ENCODE measurements around the gene CCDC69. TPM values are rescaled to one million over a fixed set of nuclear protein-coding genes. Genes with fewer than 3 reads are reported as not detected.

CCDC69 gene
- total and polyA plus RNA-seq, 4 donors = 9.8 to 70.7 (median 44.5) TPM

GRCh38 chr5:151153766-151154272 lies 70.1 kb downstream of the CCDC69 start:
- H3K36me3 ChIP-seq (ENCODE audit: control insufficient read depth in 1 of 2, insufficient read depth in 2 of 2, low read length in 1 of 2) = no peaks in the 10 kb centered on the region
- H3K27me3 ChIP-seq (ENCODE audit: control insufficient read depth in 1 of 2, insufficient read depth in 2 of 2, low read length in 1 of 2) = no peaks in the 10 kb centered on the region
- H3K4me1 ChIP-seq (ENCODE audit: control insufficient read depth in 1 of 2, insufficient read depth in 2 of 2, low read length in 2 of 2) = peaks cover 3 to 4% of the 10 kb centered on the region in 2 donors
- DNase-seq (no peak), ATAC-seq (ENCODE audit: low FRiP score) (no peak)
- no peak overlapping the region for H3K4me3 ChIP-seq (ENCODE audit: low read length in 2 of 2)
- intact Hi-C loops (cut with DNase I) = no loop called here
- no peaks in the 10 kb centered on the region for H3K9me3 ChIP-seq (ENCODE audit: control insufficient read depth, low read length)
- no peak overlapping the region for H3K27ac ChIP-seq (ENCODE audit: low read depth in 1 of 2, low read length in 2 of 2)
- WGBS, 2 donors = 86% methylated on average over 3 of the region's 3 CpGs

GRCh38 chr5:151153300-151153699 lies 70.6 kb downstream of the CCDC69 start:
- H3K27ac ChIP-seq (ENCODE audit: low read depth in 1 of 2, low read length in 2 of 2) = no peak overlapping the region
- H3K4me1 ChIP-seq (ENCODE audit: control insufficient read depth in 1 of 2, insufficient read depth in 2 of 2, low read length in 2 of 2) = peaks cover 3 to 4% of the 10 kb centered on the region in 2 donors
- WGBS, 2 donors = 88 to 91% methylated on average over 3 of the region's 3 CpGs
- no peaks in the 10 kb centered on the region for H3K9me3 ChIP-seq (ENCODE audit: control insufficient read depth, low read length)
- H3K36me3 ChIP-seq (ENCODE audit: control insufficient read depth in 1 of 2, insufficient read depth in 2 of 2, low read length in 1 of 2) = no peaks in the 10 kb centered on the region
- no peak overlapping the region for H3K4me3 ChIP-seq (ENCODE audit: low read length in 2 of 2)
- ATAC-seq (ENCODE audit: low FRiP score) (no peak), DNase-seq (no peak)
- intact Hi-C loops (cut with DNase I) = no loop called here
- H3K27me3 ChIP-seq (ENCODE audit: control insufficient read depth in 1 of 2, insufficient read depth in 2 of 2, low read length in 1 of 2) = no peaks in the 10 kb centered on the region

- ATAC-seq (ENCODE audit: low FRiP score) (no peak), DNase-seq (peak in 1 of 2 donors; percentile 82)
- Histone ChIP-seq H3K36me3 (ENCODE audit: control insufficient read depth in 1 of 2, insufficient read depth in 2 of 2, low read length in 1 of 2) (no peaks in the 10 kb centered on the region), H3K4me1 (ENCODE audit: control insufficient read depth in 1 of 2, insufficient read depth in 2 of 2, low read length in 2 of 2) (peaks cover 3 to 4% of the 10 kb centered on the region in 2 donors), H3K4me3 (ENCODE audit: low read length in 2 of 2) (no peak overlapping the region), H3K9me3 (ENCODE audit: control insufficient read depth, low read length) (no peaks in the 10 kb centered on the region), H3K27ac (ENCODE audit: low read depth in 1 of 2, low read length in 2 of 2) (peak overlapping the region in 1 of 2 donors; percentile 64), H3K27me3 (ENCODE audit: control insufficient read depth in 1 of 2, insufficient read depth in 2 of 2, low read length in 1 of 2) (no peaks in the 10 kb centered on the region)
- intact Hi-C loops (cut with DNase I) = no loop called here
- WGBS, 2 donors = 44 to 46% methylated on average over 5 of the region's 5 CpGs
Measured at GRCh38 chr5:151151793-151152192, 72.1 kb downstream of the CCDC69 start.

GRCh38 chr5:151151263-151151660 lies 72.6 kb downstream of the CCDC69 start:
- ATAC-seq (ENCODE audit: low FRiP score) = no peak
- Histone ChIP-seq H3K27me3 (ENCODE audit: control insufficient read depth in 1 of 2, insufficient read depth in 2 of 2, low read length in 1 of 2) (no peaks in the 10 kb centered on the region), H3K27ac (ENCODE audit: low read depth in 1 of 2, low read length in 2 of 2) (peak overlapping the region in 1 of 2 donors; percentile 64), H3K36me3 (ENCODE audit: control insufficient read depth in 1 of 2, insufficient read depth in 2 of 2, low read length in 1 of 2) (no peaks in the 10 kb centered on the region), H3K4me3 (ENCODE audit: low read length in 2 of 2) (no peak overlapping the region), H3K4me1 (ENCODE audit: control insufficient read depth in 1 of 2, insufficient read depth in 2 of 2, low read length in 2 of 2) (peaks cover 3 to 4% of the 10 kb centered on the region in 2 donors), H3K9me3 (ENCODE audit: control insufficient read depth, low read length) (no peaks in the 10 kb centered on the region)
- intact Hi-C loops (cut with DNase I) = no loop called here
- 1 to 2% methylated on average over 2 of the region's 2 CpGs for whole genome bisulfite sequencing, 2 donors
- DNase-seq = no peak

- Histone ChIP-seq H3K4me1 (ENCODE audit: control insufficient read depth in 1 of 2, insufficient read depth in 2 of 2, low read length in 2 of 2) (peaks cover 3 to 4% of the 10 kb centered on the region in 2 donors), H3K4me3 (ENCODE audit: low read length in 2 of 2) (no peak overlapping the region)
- DNase-seq = peak in 1 of 2 donors; percentile 67
Measured at GRCh38 chr5:151150471-151151262, 73.2 kb downstream of the CCDC69 start.

GRCh38 chr5:151148583-151148982 lies 75.3 kb downstream of the CCDC69 start:
- no peaks in the 10 kb centered on the region for H3K9me3 ChIP-seq (ENCODE audit: control insufficient read depth, low read length)
- H3K4me1 ChIP-seq (ENCODE audit: control insufficient read depth in 1 of 2, insufficient read depth in 2 of 2, low read length in 2 of 2) = peaks cover 0 to 3% of the 10 kb centered on the region in 2 donors
- no peaks in the 10 kb centered on the region for H3K36me3 ChIP-seq (ENCODE audit: control insufficient read depth in 1 of 2, insufficient read depth in 2 of 2, low read length in 1 of 2)
- ATAC-seq (ENCODE audit: low FRiP score) (no peak), DNase-seq (no peak)
- 74 to 83% methylated on average over 7 of the region's 7 CpGs for WGBS, 2 donors
- H3K4me3 ChIP-seq (ENCODE audit: low read length in 2 of 2) = no peak overlapping the region
- H3K27me3 ChIP-seq (ENCODE audit: control insufficient read depth in 1 of 2, insufficient read depth in 2 of 2, low read length in 1 of 2) = no peaks in the 10 kb centered on the region
- intact Hi-C loops (cut with DNase I) = no loop called here
- no peak overlapping the region for H3K27ac ChIP-seq (ENCODE audit: low read depth in 1 of 2, low read length in 2 of 2)

More at GRCh38 chr5:151150471-151151262, 73.2 kb downstream of the CCDC69 start:
- Histone ChIP-seq H3K27me3 (ENCODE audit: control insufficient read depth in 1 of 2, insufficient read depth in 2 of 2, low read length in 1 of 2) (no peaks in the 10 kb centered on the region), H3K9me3 (ENCODE audit: control insufficient read depth, low read length) (no peaks in the 10 kb centered on the region), H3K36me3 (ENCODE audit: control insufficient read depth in 1 of 2, insufficient read depth in 2 of 2, low read length in 1 of 2) (no peaks in the 10 kb centered on the region), H3K27ac (ENCODE audit: low read depth in 1 of 2, low read length in 2 of 2) (no peak overlapping the region)
- intact Hi-C loops (cut with DNase I) = no loop called here
- ATAC-seq (ENCODE audit: low FRiP score) = peak; percentile 51
- WGBS, 2 donors = 18 to 27% methylated on average over 5 of the region's 5 CpGs

- Histone ChIP-seq H3K36me3 (ENCODE audit: control insufficient read depth in 1 of 2, insufficient read depth in 2 of 2, low read length in 1 of 2) (no peaks in the 10 kb centered on the region), H3K4me3 (ENCODE audit: low read length in 2 of 2) (no peak overlapping the region), H3K9me3 (ENCODE audit: control insufficient read depth, low read length) (no peaks in the 10 kb centered on the region), H3K4me1 (ENCODE audit: control insufficient read depth in 1 of 2, insufficient read depth in 2 of 2, low read length in 2 of 2) (peaks cover 0 to 3% of the 10 kb centered on the region in 2 donors), H3K27me3 (ENCODE audit: control insufficient read depth in 1 of 2, insufficient read depth in 2 of 2, low read length in 1 of 2) (no peaks in the 10 kb centered on the region), H3K27ac (ENCODE audit: low read depth in 1 of 2, low read length in 2 of 2) (no peak overlapping the region)
- 93 to 96% methylated on average over 4 of the region's 4 CpGs for WGBS, 2 donors
- ATAC-seq (ENCODE audit: low FRiP score) = no peak
- DNase-seq = no peak
- intact Hi-C loops (cut with DNase I) = no loop called here
Measured at GRCh38 chr5:151147033-151147432, 76.9 kb downstream of the CCDC69 start.

GRCh38 chr5:151146061-151146460 lies 77.8 kb downstream of the CCDC69 start:
- ATAC-seq (ENCODE audit: low FRiP score) (peak; percentile 5), DNase-seq (no peak)
- no peak overlapping the region for H3K27ac ChIP-seq (ENCODE audit: low read depth in 1 of 2, low read length in 2 of 2)
- H3K27me3 ChIP-seq (ENCODE audit: control insufficient read depth in 1 of 2, insufficient read depth in 2 of 2, low read length in 1 of 2) = no peaks in the 10 kb centered on the region
- intact Hi-C loops (cut with DNase I) = no loop called here
- no peak overlapping the region for H3K4me3 ChIP-seq (ENCODE audit: low read length in 2 of 2)
- no peaks in the 10 kb centered on the region for H3K9me3 ChIP-seq (ENCODE audit: control insufficient read depth, low read length)
- no peaks in the 10 kb centered on the region for H3K36me3 ChIP-seq (ENCODE audit: control insufficient read depth in 1 of 2, insufficient read depth in 2 of 2, low read length in 1 of 2)
- no peaks in the 10 kb centered on the region for H3K4me1 ChIP-seq (ENCODE audit: control insufficient read depth in 1 of 2, insufficient read depth in 2 of 2, low read length in 2 of 2)

- ATAC-seq (ENCODE audit: low FRiP score) (no peak), DNase-seq (no peak)
- H3K36me3 ChIP-seq (ENCODE audit: control insufficient read depth in 1 of 2, insufficient read depth in 2 of 2, low read length in 1 of 2) = no peaks in the 10 kb centered on the region
- no peak overlapping the region for H3K27ac ChIP-seq (ENCODE audit: low read depth in 1 of 2, low read length in 2 of 2)
- no peaks in the 10 kb centered on the region for H3K27me3 ChIP-seq (ENCODE audit: control insufficient read depth in 1 of 2, insufficient read depth in 2 of 2, low read length in 1 of 2)
- H3K4me3 ChIP-seq (ENCODE audit: low read length in 2 of 2) = no peak overlapping the region
- no peaks in the 10 kb centered on the region for H3K9me3 ChIP-seq (ENCODE audit: control insufficient read depth, low read length)
- WGBS, 2 donors = 69 to 75% methylated on average over 7 of the region's 7 CpGs
- intact Hi-C loops (cut with DNase I) = no loop called here
- H3K4me1 ChIP-seq (ENCODE audit: control insufficient read depth in 1 of 2, insufficient read depth in 2 of 2, low read length in 2 of 2) = no peaks in the 10 kb centered on the region
Measured at GRCh38 chr5:151144922-151145321, 79.0 kb downstream of the CCDC69 start.

All from aorta (tissue), 5 donors.